Measurements from ENCODE around the gene SYT17. TPM values are rescaled to one million over a fixed set of nuclear protein-coding genes. Genes with fewer than 3 reads are reported as not detected.

SYT17 gene
- total and polyA plus RNA-seq, 2 experiments from 2014 or later = not detected

DNA sequence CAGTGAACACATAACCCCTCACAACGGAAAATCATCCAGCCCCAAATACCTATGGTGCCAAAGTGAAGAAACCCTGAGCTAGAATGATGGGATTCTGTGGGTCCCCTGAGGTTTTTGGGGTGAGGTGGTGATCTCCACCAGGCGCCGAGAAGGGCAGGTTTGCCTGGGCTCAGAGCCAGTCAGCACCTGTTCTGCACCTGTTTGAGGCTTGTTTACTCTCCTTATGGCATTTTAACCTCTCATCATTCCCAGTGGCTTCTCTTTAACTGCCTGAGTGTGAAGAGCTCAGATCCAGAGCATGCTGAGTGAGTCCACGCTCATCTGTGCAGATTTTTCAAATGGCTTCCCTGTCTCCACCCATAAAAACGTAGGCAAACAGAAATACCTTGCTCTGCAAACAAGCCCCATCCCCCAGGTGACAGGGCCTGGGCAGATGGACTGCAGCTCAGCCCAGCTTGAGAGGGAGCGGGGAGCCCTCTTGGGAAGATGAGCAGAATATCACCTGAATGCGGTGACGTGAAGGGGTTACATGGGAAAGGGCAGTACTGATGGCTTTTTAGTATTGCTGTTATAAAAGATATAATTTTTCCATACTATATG, 77.4 kb downstream of the SYT17 start:
- no peak for TF ChIP-seq EZH2 (IDR thresholded peaks at IDR 0.05; ENCODE audit: insufficient read depth, poor library complexity, severe bottlenecking)
- no peak for TF ChIP-seq EZH2phosphoT487 (IDR thresholded peaks at IDR 0.05; ENCODE audit: insufficient read depth, low read depth)
- in situ Hi-C loops (cut with MboI) = no loop called here
- no peak overlapping the region for H3K27ac ChIP-seq
- H3K9me2 ChIP-seq (ENCODE audit: insufficient read depth) = no peaks in the 10 kb centered on the region
- H3K9me3 ChIP-seq (ENCODE audit: low read depth) = no peaks in the 10 kb centered on the region
- no peak overlapping the region for H3K4me3 ChIP-seq
- no peaks in the 10 kb centered on the region for H4K20me1 ChIP-seq (ENCODE audit: insufficient read depth)
- no peak for DNase-seq
- no peaks in the 10 kb centered on the region for H3K79me2 ChIP-seq (ENCODE audit: insufficient read depth)
- no peak overlapping the region for H2AFZ ChIP-seq
- no peaks in the 10 kb centered on the region for H3K27me3 ChIP-seq (replicated peaks; ENCODE audit: insufficient read depth)
- no peaks in the 10 kb centered on the region for H3F3A ChIP-seq (ENCODE audit: insufficient read depth)
- 46 to 49% methylated on average over 8 of the region's 8 CpGs for WGBS, 2 experiments (ENCODE audit: low coverage in 1 of 2, low lambda C conversion rate in 2 of 2, missing lambda C conversion rate in 2 of 2)
- no peak overlapping the region for H3K4me2 ChIP-seq (ENCODE audit: unreplicated experiment)
- no peaks in the 10 kb centered on the region for H3K4me1 ChIP-seq (ENCODE audit: insufficient read depth)
- H3K36me3 ChIP-seq (ENCODE audit: low read depth) = no peaks in the 10 kb centered on the region
- H3K9ac ChIP-seq = no peak overlapping the region

DNA sequence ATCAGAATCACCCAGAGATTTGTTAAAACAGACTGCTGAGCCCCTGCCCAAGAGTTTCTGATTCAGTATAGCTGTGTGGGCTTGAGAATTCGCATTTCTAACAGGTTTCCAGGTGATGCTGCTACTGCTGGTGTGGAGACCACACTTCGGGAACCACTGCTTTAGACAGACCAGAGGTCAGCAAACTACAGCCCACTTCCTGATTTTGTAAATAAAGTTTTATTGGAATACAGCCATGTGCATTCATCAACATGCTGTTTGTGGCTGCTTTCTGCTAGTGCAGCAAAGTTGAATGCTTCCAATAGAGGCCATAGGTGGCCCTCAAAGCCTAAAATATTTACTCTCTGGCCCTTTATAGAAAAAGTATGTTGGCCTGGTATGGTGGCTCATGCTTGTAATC, 84.9 kb downstream of the SYT17 start:
- DNase-seq = no peak
- H3F3A ChIP-seq (ENCODE audit: insufficient read depth) = no peaks in the 10 kb centered on the region
- no peaks in the 10 kb centered on the region for H3K79me2 ChIP-seq (ENCODE audit: insufficient read depth)
- H3K4me1 ChIP-seq (ENCODE audit: insufficient read depth) = no peaks in the 10 kb centered on the region
- no peak overlapping the region for H3K9ac ChIP-seq
- H3K36me3 ChIP-seq (ENCODE audit: low read depth) = no peaks in the 10 kb centered on the region
- TF ChIP-seq EZH2 (IDR thresholded peaks at IDR 0.05; ENCODE audit: insufficient read depth, poor library complexity, severe bottlenecking) (no peak), EZH2phosphoT487 (IDR thresholded peaks at IDR 0.05; ENCODE audit: insufficient read depth, low read depth) (no peak)
- H4K20me1 ChIP-seq (ENCODE audit: insufficient read depth) = no peaks in the 10 kb centered on the region
- no peaks in the 10 kb centered on the region for H3K27me3 ChIP-seq (replicated peaks; ENCODE audit: insufficient read depth)
- H2AFZ ChIP-seq = no peak overlapping the region
- H3K4me2 ChIP-seq (ENCODE audit: unreplicated experiment) = no peak overlapping the region
- no peaks in the 10 kb centered on the region for H3K9me2 ChIP-seq (ENCODE audit: insufficient read depth)
- no peak overlapping the region for H3K27ac ChIP-seq
- 33 to 40% methylated on average over 2 of the region's 2 CpGs for WGBS, 2 experiments (ENCODE audit: low coverage in 1 of 2, low lambda C conversion rate in 2 of 2, missing lambda C conversion rate in 2 of 2)
- in situ Hi-C loops (cut with MboI) = no loop called here
- H3K9me3 ChIP-seq (ENCODE audit: low read depth) = no peaks in the 10 kb centered on the region
- H3K4me3 ChIP-seq = no peak overlapping the region

DNA sequence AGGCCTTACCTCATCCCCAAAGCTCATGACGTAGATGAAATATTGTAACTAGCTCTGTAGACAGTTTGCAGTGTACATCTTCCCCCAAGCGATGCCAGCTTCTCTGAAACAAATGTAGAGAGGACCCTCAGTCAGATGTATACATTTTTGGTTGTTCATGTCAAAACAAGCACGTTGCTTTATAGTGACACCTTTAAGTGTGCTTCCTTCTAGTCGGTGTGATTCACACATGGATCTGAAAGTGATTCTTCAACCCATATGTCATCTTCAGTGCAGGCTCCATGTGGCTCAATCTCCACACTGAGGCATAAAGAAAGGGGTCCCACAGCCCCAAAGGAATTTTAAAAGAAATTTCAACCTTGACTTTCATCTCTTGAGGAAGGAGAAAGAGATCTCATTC, 86.6 kb downstream of the SYT17 start:
- Histone ChIP-seq H3K79me2 (ENCODE audit: insufficient read depth) (no peaks in the 10 kb centered on the region), H3K4me3 (no peak overlapping the region), H3K9me2 (ENCODE audit: insufficient read depth) (no peaks in the 10 kb centered on the region), H3K9ac (no peak overlapping the region), H3K4me1 (ENCODE audit: insufficient read depth) (no peaks in the 10 kb centered on the region), H3K27me3 (replicated peaks; ENCODE audit: insufficient read depth) (0 out of 2 replicates have a peak, but pooled peaks cover 3% of the 10 kb centered on the region), H3K9me3 (ENCODE audit: low read depth) (no peaks in the 10 kb centered on the region), H3K36me3 (ENCODE audit: low read depth) (no peaks in the 10 kb centered on the region), H3K27ac (no peak overlapping the region), H3F3A (ENCODE audit: insufficient read depth) (no peaks in the 10 kb centered on the region), H3K4me2 (ENCODE audit: unreplicated experiment) (no peak overlapping the region), H4K20me1 (ENCODE audit: insufficient read depth) (no peaks in the 10 kb centered on the region), H2AFZ (no peak overlapping the region)
- DNase-seq = no peak
- TF ChIP-seq EZH2 (IDR thresholded peaks at IDR 0.05; ENCODE audit: insufficient read depth, poor library complexity, severe bottlenecking) (no peak), EZH2phosphoT487 (IDR thresholded peaks at IDR 0.05; ENCODE audit: insufficient read depth, low read depth) (no peak)
- in situ Hi-C loops (cut with MboI) = no loop called here
- WGBS, 2 experiments (ENCODE audit: low coverage in 1 of 2, low lambda C conversion rate in 2 of 2, missing lambda C conversion rate in 2 of 2) = 16 to 17% methylated on average over 4 of the region's 4 CpGs

DNA sequence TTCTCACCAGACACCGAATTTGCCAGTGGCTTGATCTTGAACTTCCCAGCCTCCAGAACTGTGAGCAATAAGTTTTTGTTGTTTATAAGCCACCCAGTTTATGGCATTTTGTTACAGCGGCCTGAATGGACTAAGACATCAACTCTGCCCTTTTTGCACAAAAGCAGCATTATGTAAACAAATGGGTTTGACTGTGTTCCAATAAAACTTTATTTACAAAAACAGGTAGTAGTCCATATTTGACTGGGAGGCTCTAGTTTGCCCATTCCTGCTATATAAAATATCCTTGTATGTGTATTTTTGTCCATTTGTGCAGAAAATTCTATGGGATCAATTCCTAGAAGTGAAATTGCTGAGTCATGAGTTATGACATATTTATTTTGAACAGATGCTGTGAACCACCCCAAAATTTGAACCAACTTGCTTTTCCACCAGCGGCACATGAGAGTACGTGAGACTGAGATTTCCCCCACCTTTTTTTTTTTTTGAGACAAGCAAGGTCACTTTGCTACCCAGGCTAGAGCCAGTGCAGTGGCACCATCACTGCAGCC, 96.2 kb downstream of the SYT17 start:
- no peak overlapping the region for H3K4me3 ChIP-seq
- no peaks in the 10 kb centered on the region for H3K9me3 ChIP-seq (ENCODE audit: low read depth)
- no peaks in the 10 kb centered on the region for H3F3A ChIP-seq (ENCODE audit: insufficient read depth)
- H3K4me2 ChIP-seq (ENCODE audit: unreplicated experiment) = no peak overlapping the region
- no peak overlapping the region for H3K9ac ChIP-seq
- DNase-seq = no peak
- H3K27me3 ChIP-seq (replicated peaks; ENCODE audit: insufficient read depth) = 0 out of 2 replicates have a peak, but pooled peaks cover 7% of the 10 kb centered on the region
- in situ Hi-C loops (cut with MboI) = no loop called here
- WGBS, 2 experiments (ENCODE audit: low coverage in 1 of 2, low lambda C conversion rate in 2 of 2, missing lambda C conversion rate in 2 of 2) = 21 to 24% methylated on average over 4 of the region's 4 CpGs
- H3K79me2 ChIP-seq (ENCODE audit: insufficient read depth) = no peaks in the 10 kb centered on the region
- H2AFZ ChIP-seq = no peak overlapping the region
- TF ChIP-seq EZH2phosphoT487 (IDR thresholded peaks at IDR 0.05; ENCODE audit: insufficient read depth, low read depth) (no peak), EZH2 (IDR thresholded peaks at IDR 0.05; ENCODE audit: insufficient read depth, poor library complexity, severe bottlenecking) (no peak)
- no peak overlapping the region for H3K27ac ChIP-seq
- H4K20me1 ChIP-seq (ENCODE audit: insufficient read depth) = no peaks in the 10 kb centered on the region
- no peaks in the 10 kb centered on the region for H3K36me3 ChIP-seq (ENCODE audit: low read depth)
- no peaks in the 10 kb centered on the region for H3K4me1 ChIP-seq (ENCODE audit: insufficient read depth)
- no peaks in the 10 kb centered on the region for H3K9me2 ChIP-seq (ENCODE audit: insufficient read depth)
